Measurements from ENCODE around the gene VEZT.

- TF ChIP-seq CTCF (IDR thresholded peaks at IDR 0.05) (no peak), EP300 (IDR thresholded peaks at IDR 0.05; ENCODE audit: low read depth) (no peak)
Measured at GRCh38 chr12:95213119-95213518, 4.5 kb upstream of the VEZT start.

All from transverse colon (tissue), 3 donors.